ENCODE results near the gene MAP4K4. TPM values are rescaled to one million over a fixed set of nuclear protein-coding genes. Genes with fewer than 3 reads are reported as not detected.

Gene MAP4K4
- total RNA-seq, 1 experiment from 2014 or later = 59.2 TPM

DNA sequence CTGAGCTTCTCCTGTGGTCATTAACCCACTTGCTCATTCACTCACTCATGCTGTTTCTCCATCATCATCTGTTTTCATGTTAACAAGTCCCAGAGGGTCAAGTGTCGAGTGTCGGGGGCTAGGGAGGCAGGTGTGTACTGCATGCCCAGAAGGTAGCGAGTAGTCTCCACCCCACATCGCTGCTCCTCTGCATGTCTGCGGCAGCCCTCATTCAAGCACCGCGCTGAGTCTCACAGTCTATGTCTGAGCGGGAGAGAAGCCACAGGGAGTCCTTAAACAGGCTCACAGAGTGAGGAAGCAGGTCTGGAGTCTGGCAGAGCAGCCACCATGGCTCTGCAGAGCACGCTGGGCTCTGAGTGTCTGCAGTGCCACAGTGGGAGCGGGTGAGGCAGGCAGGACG is 172.9 kb downstream of the MAP4K4 start:
- no peak for DNase-seq (ENCODE audit: low spot score)

- DNase-seq (ENCODE audit: low spot score) = no peak
Observed at GRCh38 chr2:101871480-101871879, 174.0 kb downstream of the MAP4K4 start.

GRCh38 chr2:101872480-101872879 is 175.0 kb downstream of the MAP4K4 start:
- no peak for DNase-seq (ENCODE audit: low spot score)

GRCh38 chr2:101873543-101873942 is 176.0 kb downstream of the MAP4K4 start:
- no peak for DNase-seq (ENCODE audit: low spot score)

GRCh38 chr2:101874069-101874468 is 176.6 kb downstream of the MAP4K4 start:
- no peak for DNase-seq (ENCODE audit: low spot score)

DNA sequence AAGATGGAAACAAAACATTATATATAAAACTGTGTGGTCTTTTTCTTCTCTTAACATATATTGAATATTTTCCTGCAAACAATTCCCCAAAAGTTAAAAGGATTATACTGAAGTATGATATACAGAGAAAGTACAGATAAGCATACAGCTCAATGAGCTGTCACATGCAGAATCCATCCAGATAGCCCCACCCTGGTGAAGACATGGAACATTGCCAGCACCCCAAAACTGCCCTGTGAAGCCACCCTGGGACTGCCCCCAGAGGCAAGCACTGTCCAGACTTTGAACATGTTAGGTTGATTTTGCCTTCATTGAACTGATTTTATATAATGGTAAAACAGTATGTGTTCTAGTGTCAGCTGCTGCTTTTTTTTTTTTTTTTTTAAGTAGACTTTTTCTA is 182.0 kb downstream of the MAP4K4 start:
- DNase-seq (ENCODE audit: low spot score) = no peak

- DNase-seq (ENCODE audit: low spot score) = peak; percentile 19
Observed at GRCh38 chr2:101881131-101881530, 183.6 kb downstream of the MAP4K4 start.

DNA sequence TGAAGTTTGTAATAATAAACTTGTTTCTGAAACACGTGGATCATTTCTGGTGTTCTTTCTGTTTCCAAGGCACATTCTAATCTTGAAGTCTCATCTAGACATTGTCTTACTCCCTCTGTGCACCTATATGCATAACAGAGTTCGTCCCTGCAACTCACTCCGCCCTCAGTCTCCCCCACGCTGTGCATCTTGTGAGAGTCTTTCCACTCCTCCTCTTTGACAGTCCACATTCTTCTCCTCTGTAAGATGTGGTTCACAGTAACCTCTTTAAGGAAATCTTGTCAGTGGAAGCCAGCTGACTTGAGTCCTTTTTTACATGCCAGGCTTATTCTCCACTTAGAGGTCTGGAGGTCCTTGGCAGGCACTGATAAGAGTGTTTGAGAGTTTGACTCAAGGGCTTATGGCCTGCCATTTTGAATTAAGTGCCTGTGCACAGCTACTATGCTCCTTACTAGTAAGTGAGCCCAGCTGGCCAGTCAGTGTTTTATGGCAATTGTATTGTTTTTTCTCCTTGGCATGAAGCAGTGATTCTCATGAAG is 185.3 kb downstream of the MAP4K4 start:
- DNase-seq (ENCODE audit: low spot score) = no peak

DNA sequence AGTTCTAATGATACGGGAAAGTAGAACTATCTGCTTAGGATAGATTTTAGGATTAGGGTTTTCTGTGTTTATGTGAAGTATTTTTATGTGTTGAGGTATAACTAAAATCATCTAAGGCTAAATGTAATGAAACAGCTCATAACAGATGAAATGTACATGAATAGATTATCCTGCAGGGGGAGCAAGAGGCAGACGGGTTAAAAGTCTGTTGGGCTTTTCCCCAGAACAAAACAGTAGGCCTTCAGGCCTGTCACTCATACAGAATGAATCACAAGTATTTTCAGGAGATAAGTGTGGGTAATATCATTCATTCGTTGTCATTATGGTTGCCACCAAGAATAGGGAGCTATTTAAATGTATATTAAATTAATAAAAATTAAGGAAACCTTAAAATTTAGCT is 186.4 kb downstream of the MAP4K4 start:
- DNase-seq (ENCODE audit: low spot score) = peak; percentile 55

GRCh38 chr2:101884423-101884822 is 186.9 kb downstream of the MAP4K4 start:
- DNase-seq (ENCODE audit: low spot score) = no peak

- DNase-seq (ENCODE audit: low spot score) = no peak
Observed at GRCh38 chr2:101887328-101887727, 189.8 kb downstream of the MAP4K4 start.

DNA sequence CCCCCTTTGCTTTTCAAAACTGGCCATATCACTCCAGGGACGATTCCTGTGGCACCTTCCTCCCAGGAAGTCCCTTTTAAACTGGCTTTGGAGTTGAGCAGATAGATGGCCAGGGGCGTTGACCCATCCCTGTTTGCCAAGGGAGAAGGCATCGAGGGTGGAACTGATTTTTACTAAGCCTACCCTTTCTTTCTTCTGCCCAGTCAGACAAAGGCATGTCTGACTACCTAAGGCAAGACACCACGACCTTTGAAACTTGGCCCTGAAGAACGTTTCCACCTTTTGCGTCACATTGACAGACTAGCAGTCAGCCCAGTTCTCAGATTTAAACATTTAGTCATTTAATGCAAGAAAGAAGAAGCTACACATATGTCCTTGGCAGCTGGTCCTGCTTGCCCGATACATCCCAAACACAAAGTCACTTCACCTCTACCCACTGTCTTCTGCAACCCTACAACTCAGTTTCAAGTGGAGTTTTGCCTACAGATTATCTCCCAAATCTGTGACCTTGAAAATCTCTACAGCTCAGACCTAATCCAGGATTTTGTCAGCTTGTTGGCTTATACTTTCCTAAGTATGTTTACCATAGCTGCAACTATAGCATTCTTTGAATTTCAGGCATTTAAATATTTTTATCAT is 192.1 kb downstream of the MAP4K4 start:
- DNase-seq (ENCODE audit: low spot score) = no peak

GRCh38 chr2:101892377-101892776 is 194.9 kb downstream of the MAP4K4 start:
- no peak for DNase-seq (ENCODE audit: low spot score)

- no peak for DNase-seq (ENCODE audit: low spot score)
Observed at GRCh38 chr2:101893681-101894381, 196.3 kb downstream of the MAP4K4 start.

DNA sequence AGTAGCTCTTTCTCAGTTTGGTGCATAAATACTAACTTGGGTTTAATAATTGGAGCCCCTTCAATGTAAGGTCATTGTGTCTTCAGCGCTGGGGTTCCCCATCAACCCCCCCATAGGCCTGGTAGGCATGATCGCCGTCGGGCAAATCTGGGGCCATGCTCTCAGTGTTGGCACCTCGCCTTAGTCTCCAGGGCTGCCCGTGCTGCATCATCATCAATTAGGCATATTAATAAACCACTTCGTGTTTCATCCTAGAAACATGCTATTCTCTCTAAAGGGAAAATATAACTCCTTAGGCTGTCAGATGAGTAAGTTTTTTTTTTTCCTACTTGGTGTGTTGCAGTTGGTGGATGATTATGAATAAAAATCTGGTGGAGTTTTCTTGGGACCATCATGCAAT is 197.5 kb downstream of the MAP4K4 start:
- no peak for DNase-seq (ENCODE audit: low spot score)

GRCh38 chr2:101895819-101896322 is 198.4 kb downstream of the MAP4K4 start:
- no peak for DNase-seq (ENCODE audit: low spot score)

GRCh38 chr2:101897301-101897700 is 199.8 kb downstream of the MAP4K4 start:
- no peak for DNase-seq (ENCODE audit: low spot score)

GRCh38 chr2:101899265-101899664 is 201.8 kb downstream of the MAP4K4 start:
- no peak for DNase-seq (ENCODE audit: low spot score)

DNA sequence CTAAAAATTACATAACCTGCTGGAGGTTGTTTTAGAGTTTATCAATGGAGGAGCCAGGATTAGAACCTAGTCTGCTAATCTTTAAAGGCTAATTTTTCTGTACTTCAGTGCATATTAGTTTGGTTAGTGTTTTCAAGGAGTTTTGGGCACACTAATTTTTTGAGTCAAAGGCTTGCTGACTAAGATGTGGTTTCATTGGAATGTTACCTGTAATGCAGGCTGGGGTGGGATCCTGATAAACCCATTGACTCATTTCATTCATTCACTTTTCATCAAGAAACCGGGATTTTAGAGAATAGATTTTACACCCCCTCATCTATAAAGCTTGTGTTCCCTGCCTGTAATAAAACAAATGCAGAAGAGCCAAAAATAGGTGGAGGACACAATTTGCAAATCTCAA is 202.4 kb downstream of the MAP4K4 start:
- DNase-seq (ENCODE audit: low spot score) = no peak

DNA sequence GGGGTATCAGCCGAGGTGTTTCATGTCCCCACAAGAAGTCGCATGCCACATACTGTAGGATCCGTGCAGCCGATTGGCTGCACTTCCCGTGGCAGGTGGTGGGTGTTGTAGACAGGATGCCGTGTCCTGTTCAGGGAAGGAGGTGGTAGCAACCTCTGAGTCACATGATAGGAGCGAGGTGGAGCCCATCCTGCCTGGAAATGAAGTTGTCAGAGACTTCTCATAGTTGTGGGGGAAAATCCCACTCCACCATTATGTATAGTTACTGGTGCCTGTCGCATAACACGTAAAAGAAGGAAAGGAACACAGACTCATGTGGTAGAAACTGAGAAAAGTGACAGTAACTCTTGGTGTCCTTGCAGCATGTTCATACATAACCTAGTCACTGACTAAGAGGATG is 202.9 kb downstream of the MAP4K4 start:
- no peak for DNase-seq (ENCODE audit: low spot score)

GRCh38 chr2:101901241-101901640 is 203.7 kb downstream of the MAP4K4 start:
- DNase-seq (ENCODE audit: low spot score) = no peak

- no peak for DNase-seq (ENCODE audit: low spot score)
Observed at GRCh38 chr2:101902169-101902568, 204.7 kb downstream of the MAP4K4 start.

- no peak for DNase-seq (ENCODE audit: low spot score)
Observed at GRCh38 chr2:101904916-101905315, 207.4 kb downstream of the MAP4K4 start.
